Measurements from ENCODE around the gene MAP7.
A peak's percentile ranks its signal among the peaks of the same experiment; 100 is the strongest.

MAP7 gene

GRCh38 chr6:136344420-136344819 lies 205.8 kb downstream of the MAP7 start:
- TF ChIP-seq ZFX (IDR thresholded peaks at IDR 0.05) (no peak), CTCF (conservative IDR thresholded peaks at IDR 0.05) (no peak)
- H3K27ac ChIP-seq, result no peak overlapping the region

- H3K27ac ChIP-seq, result no peak overlapping the region
- TF ChIP-seq ZFX (IDR thresholded peaks at IDR 0.05) (no peak), CTCF (conservative IDR thresholded peaks at IDR 0.05) (no peak)
Observed at GRCh38 chr6:136343700-136344099, 206.5 kb downstream of the MAP7 start.

GRCh38 chr6:136343275-136343674 lies 206.9 kb downstream of the MAP7 start:
- TF ChIP-seq CTCF (conservative IDR thresholded peaks at IDR 0.05) (no peak), ZFX (IDR thresholded peaks at IDR 0.05) (no peak)
- H3K27ac ChIP-seq, result no peak overlapping the region

GRCh38 chr6:136341967-136342366 lies 208.3 kb downstream of the MAP7 start:
- TF ChIP-seq ZFX (IDR thresholded peaks at IDR 0.05), result no peak
- TF ChIP-seq CTCF (conservative IDR thresholded peaks at IDR 0.05), result no peak

GRCh38 chr6:136341367-136341766 lies 208.9 kb downstream of the MAP7 start:
- TF ChIP-seq ZFX (IDR thresholded peaks at IDR 0.05) (no peak), CTCF (conservative IDR thresholded peaks at IDR 0.05) (no peak)

More at GRCh38 chr6:136341967-136342366, 208.3 kb downstream of the MAP7 start:
- no peak overlapping the region for H3K27ac ChIP-seq

GRCh38 chr6:136338486-136338885 lies 211.7 kb downstream of the MAP7 start:
- TF ChIP-seq CTCF (conservative IDR thresholded peaks at IDR 0.05) (peak; percentile 22), ZFX (IDR thresholded peaks at IDR 0.05) (no peak)
- no peak overlapping the region; the same call in 1 of the 2 replicates for H3K27ac ChIP-seq

More at GRCh38 chr6:136341367-136341766, 208.9 kb downstream of the MAP7 start:
- no peak overlapping the region for H3K27ac ChIP-seq

GRCh38 chr6:136337606-136338005 lies 212.6 kb downstream of the MAP7 start:
- no peak for TF ChIP-seq CTCF (conservative IDR thresholded peaks at IDR 0.05)
- no peak for TF ChIP-seq ZFX (IDR thresholded peaks at IDR 0.05)
- no peak overlapping the region for H3K27ac ChIP-seq
